Left kidney (tissue), 2 donors: ENCODE results near the gene UGT1A1. TPM values are rescaled to one million over a fixed set of nuclear protein-coding genes. Genes with fewer than 3 reads are reported as not detected.
A peak's percentile ranks its signal among the peaks of the same experiment; 100 is the strongest.

ENCODE experiments used
- DNase-seq: peaks from one replicate; pipeline ENCODE4 v3.0.0-alpha.2; 2013
- polyA plus RNA-seq: library from polyadenylated mRNA; unstranded; fragments of 120-200 nt; gene quantifications from one replicate; pipeline ENCODE4 v1.2.1, GENCODE V29; 2013; ENCODE audit not compliant: insufficient read length

UGT1A1 gene
- polyA plus RNA-seq, 1 donor, result 0.58 TPM

- DNase-seq, result no peak
These were observed 38.4 kb downstream of the UGT1A1 start for GRCh38 chr2:233798335-233799086.

GRCh38 chr2:233799087-233799665 is 39.1 kb downstream of the UGT1A1 start:
- DNase-seq, result no peak

GRCh38 chr2:233799716-233800115 is 39.6 kb downstream of the UGT1A1 start:
- DNase-seq, result no peak

- no peak for DNase-seq
These were observed 40.1 kb downstream of the UGT1A1 start for GRCh38 chr2:233800208-233800607.

DNA sequence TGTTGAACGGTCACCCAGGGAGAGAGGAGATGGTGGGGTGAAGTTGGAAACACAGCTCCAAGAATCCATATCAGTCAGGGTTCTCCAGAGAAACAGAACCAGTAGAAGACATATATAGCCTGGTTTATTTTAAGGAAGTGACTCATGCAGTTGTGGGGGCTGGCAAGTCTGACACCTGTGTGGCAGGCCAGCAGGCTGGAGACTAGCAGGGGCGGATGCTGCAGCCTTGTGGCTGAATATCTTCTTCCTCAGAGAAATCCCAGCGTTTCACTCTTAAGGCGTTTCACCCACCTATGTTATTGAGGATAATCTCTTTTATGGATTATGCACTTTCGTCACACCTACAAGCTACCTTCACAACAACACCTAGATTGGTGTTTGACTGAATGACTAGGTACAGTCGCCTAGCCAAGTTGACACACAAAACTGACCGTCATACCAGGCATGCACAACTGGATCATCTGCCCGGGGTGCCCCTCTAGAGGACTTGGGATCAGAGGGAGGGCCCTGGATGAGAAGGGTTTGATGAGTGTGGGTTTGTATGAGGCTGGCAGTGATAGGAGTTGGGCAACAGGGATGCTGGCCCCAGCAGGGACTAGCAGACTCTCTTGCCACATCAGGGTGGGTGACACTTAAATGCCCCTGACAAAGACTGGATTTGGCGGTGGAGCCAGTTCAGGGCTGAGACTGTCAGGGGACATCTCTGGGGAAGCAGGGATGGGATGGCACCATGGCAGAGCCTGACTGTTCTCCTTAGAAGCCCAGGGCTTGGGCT is 41.5 kb downstream of the UGT1A1 start:
- no peak for DNase-seq

GRCh38 chr2:233802132-233802815 is 42.2 kb downstream of the UGT1A1 start:
- DNase-seq, result no peak

- DNase-seq, result no peak
These were observed 43.3 kb downstream of the UGT1A1 start for GRCh38 chr2:233803292-233803911.

GRCh38 chr2:233803994-233804393 is 43.9 kb downstream of the UGT1A1 start:
- DNase-seq, result no peak

GRCh38 chr2:233807215-233807865 is 47.3 kb downstream of the UGT1A1 start:
- DNase-seq, result no peak

GRCh38 chr2:233807966-233808935 is 48.2 kb downstream of the UGT1A1 start:
- DNase-seq, result no peak

DNA sequence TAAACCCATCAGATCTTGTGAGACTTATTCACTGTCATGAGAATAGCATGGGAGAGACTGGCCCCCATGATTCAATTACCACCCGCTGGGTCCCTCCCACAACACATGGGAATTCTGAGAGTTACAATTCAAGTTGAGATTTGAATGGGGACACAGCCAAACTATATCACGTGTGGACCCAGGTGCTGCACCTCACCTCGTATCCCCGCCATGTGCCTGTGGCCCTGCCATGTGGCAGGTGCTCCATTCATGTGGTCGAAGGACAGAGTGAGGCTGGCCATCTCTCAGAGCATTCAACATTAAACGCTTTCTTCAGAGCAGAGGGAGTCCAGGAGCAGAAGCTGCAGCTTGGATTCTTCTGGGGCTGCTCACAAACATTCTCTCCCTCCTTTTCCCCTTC is 50.3 kb downstream of the UGT1A1 start:
- DNase-seq, result no peak

DNA sequence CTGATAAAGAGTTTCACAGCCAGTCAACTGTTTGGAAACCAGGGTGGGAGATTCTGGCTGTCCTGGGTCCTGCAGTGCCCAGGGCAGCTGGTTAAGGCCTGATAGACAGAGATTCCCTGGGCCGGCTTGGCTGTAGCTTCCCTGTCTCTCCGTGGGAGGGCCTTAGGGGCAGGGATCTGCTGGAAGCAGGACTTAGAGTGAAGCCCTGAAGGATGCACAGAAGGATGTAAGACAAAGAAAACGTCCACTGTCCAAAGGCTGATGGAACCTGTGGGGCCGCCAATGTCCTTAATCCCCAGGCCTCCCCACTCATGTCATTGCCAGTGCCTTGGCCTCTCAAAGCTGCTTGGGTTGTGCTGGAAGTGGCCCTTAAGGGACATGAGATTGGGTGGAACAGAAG is 51.0 kb downstream of the UGT1A1 start:
- no peak for DNase-seq

DNA sequence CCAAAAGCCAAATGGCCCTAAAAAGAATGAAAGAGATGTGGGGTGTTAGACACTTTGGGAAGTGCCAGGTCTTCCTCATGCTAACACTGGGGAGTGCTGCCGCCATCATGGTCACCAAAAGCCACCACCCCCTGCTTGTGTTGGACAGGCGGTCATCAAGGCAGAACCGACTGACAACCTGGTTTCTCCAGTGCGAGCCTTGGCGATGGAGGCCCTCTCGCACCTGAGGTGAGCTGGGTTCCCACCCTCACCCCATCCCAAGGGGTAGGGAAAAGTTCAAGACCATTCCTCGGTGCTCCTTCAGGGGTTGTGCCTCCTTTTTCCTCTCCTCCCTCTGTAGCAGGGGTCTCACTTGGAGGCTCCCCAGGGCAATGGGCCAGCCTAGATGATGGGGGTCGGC is 51.7 kb downstream of the UGT1A1 start:
- no peak for DNase-seq

- DNase-seq, result peak; percentile 55
These were observed 53.4 kb downstream of the UGT1A1 start for GRCh38 chr2:233813236-233814055.

DNA sequence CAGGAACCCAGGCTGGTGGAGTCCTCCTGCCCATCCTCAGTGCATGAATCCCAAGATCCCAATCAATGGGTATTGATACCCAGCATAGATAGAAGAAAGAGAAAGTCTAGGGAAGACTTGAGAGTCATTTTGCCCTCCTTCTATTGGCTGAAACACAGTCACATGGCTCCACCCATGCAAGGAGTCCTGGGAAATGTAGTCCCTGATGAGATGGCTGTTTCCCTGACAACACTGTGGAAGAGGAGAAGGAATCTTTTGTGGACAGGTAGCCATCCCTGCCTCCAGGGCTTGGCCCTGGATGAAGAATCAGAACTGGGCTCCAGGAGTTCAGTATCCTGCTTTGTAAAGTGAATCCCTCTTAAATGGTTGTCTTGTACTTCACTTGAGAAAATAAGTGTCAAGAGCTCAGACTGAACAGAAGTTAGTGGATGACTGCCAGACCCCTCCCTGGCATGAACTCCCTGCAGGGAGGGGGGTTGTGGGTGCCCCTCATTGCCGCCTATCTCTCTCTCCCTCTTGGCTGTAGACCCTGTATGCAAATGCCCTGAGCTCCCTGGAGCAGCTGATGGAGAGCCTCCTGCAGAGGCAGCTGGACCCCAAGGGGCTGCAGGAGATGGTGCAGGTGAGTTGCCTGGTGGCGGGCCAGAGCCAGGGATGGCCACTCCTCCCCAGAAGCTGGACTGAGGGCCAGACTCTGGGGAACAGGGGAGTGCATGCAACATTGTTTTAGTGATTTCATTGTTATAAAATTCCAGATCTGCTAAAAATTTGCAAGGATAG is 54.2 kb downstream of the UGT1A1 start:
- no peak for DNase-seq

- no peak for DNase-seq
These were observed 55.8 kb downstream of the UGT1A1 start for GRCh38 chr2:233815861-233816260.

DNA sequence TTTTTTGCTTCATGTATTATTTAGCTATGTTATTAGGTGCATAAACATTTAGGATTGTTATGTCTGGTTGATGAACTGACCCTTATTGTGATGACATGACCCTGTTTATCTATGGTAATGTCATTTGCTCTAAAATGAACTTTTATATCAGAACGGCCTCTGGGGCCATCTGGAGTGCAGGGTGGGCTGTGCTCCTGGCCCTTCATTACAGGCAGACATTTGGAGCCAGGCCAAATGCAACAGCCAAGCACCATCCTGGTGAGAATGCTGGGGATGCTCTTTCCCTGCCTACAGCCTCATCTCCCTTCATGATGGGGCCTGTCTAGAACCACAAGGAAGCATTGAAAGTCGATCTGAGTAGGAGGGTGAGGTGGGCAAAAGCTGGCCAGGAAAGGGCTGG is 56.3 kb downstream of the UGT1A1 start:
- DNase-seq, result no peak

GRCh38 chr2:233816771-233817170 is 56.7 kb downstream of the UGT1A1 start:
- DNase-seq, result no peak
